Fibroblast of skin of right biceps (primary cell): ENCODE results near the gene HORMAD2.

ENCODE experiments used
- DNase-seq: peaks from one replicate; pipeline ENCODE4 v3.0.0-alpha.2; 2013

The HORMAD2 gene

GRCh38 chr22:30171008-30171407 lies 90.7 kb downstream of the HORMAD2 start:
- DNase-seq, result no peak

DNA sequence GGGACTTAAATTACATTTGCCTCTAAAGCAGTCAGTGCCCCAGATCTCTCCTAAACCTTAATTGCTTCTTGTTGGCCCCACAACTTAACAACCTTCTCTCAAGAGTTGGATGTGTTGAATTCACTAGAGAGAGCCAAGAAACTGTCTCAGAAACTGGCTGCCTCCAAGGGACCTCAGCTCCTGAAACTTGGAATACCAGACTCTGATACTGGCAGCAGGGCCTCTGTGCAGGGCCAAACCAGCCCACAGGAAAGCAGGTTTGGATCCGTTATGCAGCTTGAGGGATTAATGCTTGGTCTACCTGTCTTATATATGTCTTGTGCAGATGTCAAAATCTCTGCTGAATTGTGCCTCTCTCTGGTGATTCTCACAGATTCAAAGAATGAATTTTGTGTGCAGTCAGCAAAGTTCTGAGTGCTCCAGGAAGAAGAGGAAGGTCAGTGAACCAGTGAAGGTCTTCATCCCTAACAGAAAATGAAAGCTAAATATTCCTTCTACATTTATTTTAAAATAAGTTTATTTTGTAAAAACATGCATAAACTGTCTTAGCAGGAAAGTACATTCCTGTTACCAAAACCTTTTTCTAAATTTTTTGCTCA lies 95.5 kb downstream of the HORMAD2 start:
- DNase-seq, result no peak

DNA sequence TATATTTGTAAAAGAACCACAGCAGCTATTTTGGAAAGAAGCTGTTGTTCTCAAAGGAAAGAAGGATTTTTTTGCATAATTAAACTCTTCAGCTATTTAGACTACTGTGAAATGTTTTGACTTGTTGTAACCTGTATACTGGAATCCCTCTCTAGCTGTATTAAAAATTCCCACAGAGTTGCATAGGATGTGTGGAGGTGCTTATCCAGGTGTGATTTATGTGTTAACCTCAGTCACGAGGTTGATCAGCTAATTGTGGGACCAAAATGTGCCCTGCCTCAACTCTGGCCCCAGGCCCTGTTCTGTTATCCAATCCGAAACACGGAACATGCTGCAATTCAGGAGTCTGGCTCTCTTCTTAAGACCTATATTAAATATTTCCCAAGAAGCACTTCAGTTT lies 96.2 kb downstream of the HORMAD2 start:
- no peak for DNase-seq

- no peak for DNase-seq
Measured at GRCh38 chr22:30178181-30179126, 98.2 kb downstream of the HORMAD2 start.

DNA sequence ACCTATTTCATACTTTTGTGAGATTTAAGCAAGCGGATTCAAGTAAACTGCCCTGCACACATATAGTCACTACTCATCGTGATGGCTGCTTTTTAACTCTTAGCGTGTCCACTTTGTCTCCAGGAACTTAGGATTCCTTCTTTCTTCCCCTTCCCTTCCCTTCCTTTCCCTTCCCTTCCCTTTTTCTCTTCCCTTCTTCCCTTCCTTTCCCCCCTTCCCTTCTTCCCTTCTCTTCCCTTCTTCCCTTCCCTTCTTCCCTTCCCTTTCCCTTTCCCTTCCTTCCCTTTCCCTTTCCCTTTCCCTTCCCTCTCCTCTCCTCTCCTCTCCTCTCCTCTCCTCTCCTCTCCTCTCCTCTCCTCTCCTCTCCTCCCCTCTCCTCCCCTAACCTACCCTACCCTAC lies 100.4 kb downstream of the HORMAD2 start:
- no peak for DNase-seq

DNA sequence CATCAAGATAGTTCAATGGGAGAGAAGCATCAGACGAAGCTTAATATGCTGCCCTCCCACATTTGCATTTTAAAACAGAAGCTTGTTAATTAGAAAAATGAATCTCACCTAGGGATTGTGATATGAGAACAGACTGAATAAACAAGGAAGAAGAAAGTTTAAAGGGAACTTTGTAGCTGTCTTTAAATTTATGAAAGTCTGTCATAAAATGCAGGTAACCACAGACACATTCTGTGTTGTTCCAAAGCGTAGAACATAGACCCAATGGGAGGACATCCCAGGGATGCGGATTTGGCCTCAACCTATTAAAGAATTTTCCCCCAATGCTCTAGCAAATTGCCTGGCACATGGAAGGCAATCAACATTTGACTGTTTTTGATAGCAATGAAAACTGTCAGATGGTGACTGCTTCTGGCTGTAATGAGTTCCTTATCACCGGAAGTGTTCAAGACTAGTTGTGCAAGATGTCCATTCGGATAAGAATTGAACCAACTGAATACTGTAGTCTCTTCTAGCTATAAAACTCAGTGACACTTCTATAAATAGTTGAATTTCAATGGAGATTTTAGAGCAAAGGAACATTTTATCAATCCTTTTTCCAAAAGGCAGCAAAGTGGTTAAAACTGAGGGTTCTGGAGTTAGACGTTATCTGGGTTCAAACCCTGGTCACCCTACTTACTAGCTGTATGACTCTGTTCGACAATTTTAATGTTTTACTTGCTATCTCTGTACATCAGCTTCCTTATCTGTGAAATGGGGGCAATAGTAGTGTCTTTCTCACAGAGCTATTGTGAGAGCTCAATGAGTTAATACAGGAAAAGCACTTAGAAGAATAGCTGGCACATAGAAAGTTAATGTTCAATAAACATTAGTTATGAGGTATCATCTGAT lies 101.4 kb downstream of the HORMAD2 start:
- DNase-seq, result no peak

DNA sequence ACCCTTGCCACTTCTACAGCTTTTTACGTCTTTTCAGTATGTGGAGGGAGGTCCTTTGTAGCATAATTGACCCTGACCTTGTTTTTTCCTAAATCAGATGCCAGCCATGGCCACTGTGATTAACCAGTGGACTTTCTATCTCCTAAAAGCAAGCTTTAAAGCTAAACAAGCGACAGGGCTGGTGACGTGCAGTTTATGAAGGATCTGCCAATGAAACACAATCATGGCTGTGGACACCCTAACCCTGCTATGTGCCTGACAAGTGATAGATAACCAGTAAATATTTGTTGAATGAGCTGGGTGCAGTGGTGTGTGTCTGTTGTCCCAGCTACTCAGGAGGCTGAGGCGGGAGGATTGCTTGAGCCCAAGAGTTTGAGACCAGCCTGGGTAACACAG lies 102.1 kb downstream of the HORMAD2 start:
- no peak for DNase-seq

- no peak for DNase-seq
Measured at GRCh38 chr22:30182815-30183214, 102.6 kb downstream of the HORMAD2 start.

DNA sequence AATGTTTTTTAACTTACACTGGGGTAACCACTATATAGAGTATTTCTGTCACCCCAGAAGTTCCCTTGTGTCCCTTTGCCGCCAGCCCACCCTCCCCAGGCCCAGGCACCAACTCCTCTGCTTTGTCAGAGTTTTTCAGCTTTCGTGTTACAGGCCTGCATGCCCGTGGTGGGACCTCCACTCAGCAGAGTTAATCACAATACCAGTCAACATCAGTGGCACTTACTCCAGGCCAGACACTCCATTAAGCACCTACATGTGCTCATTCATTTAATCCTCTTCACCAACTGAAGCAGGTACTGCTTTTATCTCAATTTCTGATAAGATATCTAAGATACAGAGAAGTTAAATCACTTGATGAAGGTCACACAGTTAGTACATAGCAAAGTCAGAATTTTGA lies 103.0 kb downstream of the HORMAD2 start:
- no peak for DNase-seq

GRCh38 chr22:30183861-30184278 lies 103.6 kb downstream of the HORMAD2 start:
- peak; percentile 83 for DNase-seq

DNA sequence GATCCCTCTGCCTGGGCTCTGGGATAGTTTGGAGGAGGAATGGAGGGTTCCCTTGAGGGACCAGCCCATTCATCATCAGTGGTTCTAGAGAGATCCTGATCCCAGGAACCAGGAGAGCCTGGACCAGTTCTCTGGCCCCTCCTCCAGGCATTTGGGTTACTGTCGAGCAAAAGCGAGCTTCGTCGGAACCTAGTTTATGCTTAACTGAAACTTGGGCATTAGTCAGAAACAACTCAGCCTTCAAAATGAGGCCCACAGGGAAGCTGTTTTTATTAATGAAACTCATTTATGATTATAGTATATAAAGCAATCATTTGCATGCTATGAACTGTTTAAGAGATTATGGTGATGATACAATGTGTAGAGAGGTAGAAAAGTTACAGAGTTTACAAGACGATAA lies 104.9 kb downstream of the HORMAD2 start:
- DNase-seq, result no peak

GRCh38 chr22:30185549-30185948 lies 105.3 kb downstream of the HORMAD2 start:
- no peak for DNase-seq

- no peak for DNase-seq
Measured at GRCh38 chr22:30186041-30186440, 105.8 kb downstream of the HORMAD2 start.

DNA sequence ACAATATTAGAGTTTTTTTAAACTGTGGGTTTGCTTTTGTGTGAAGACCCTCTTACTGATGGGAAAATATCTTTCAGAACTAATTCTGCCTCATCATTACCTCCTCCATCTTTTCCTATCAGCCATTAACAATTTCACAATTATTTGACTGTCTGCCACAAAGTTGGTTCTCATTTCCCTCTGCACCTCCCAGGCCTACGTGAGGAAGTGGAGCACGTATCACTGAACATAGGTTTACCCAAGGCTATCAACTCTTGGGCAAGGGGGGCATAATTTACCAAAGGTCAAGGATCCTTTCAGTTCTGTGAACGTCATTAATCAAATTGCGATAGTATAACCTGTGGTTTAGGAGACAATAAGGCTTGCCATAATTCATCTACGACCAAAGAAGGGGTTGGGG lies 106.2 kb downstream of the HORMAD2 start:
- no peak for DNase-seq

DNA sequence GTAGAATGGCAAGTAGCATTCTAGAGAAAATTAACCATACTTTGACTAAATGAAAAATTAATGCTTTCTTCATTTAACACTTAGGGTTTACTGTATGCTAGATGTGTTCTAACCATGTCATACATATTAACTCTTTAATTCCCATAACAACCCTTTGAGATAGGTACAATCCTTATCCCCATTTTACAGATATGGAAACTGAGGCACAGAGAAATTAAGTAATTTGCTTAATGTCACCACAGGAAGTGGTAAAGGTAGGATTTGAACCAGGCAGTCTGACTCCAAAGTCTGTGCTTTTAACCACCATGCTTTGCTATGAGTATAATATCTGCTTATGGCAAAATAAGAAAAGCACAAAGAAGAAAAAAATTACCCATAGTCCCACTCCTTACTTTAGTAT lies 106.8 kb downstream of the HORMAD2 start:
- no peak for DNase-seq

DNA sequence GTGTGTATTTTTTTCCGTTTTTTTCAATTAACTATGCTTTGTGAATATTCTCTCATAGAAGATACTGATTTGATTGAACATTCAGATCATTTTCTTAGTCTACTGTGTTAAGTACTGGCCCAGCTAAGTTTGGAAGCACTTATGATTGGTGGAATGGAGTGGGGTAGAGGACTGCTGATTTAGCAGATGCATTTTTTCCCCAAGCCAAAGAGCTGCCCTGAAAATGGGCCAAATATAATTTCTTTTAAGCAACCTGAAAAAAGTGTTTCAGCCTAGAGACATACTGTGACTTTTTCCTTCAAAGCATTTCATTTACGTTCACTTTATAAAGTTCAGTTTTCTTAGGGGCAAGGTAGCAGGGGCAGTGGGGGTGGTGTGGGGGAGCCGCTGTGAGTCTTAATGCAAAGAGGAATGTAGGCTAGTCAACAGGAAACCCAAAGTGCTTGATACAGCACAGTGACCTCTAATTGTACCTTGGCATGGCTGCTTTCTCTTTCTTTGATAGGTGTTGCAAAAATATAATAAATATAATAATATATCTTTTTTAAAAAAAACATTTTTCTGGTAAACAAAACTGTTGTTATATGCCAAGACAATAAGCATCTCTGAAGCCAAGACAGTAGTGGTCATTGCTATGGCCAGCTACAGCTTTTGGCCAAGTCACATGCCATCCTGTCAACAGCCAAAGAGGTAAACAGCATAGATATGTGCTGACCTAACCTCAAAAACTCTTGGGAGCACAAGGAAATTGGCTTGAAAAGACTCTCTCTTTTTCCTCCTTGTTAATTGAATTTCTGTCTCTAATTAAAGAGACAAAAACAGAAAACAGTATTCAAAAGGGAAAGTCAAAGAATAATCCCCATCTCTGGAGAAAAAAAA lies 107.5 kb downstream of the HORMAD2 start:
- DNase-seq, result no peak

GRCh38 chr22:30188911-30189310 lies 108.6 kb downstream of the HORMAD2 start:
- DNase-seq, result no peak

DNA sequence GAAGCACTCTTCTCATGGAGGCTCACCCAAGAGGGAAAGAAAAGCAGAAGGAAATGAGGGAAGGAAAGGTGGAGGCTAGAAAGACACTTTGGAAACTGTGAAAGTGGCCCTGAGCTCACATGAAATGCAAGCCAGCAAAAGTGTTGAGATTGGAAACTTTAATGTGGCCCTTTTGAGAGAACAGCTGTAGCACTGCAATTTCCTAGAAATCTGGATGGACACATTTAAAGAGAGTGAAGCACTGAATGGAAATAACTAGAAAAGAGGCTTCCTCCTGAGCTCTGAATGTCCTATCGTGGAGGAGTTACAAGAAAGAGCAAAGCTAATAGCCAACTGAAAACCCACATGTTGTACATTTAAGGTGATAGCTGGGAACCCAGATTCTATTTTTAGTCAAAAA lies 110.3 kb downstream of the HORMAD2 start:
- no peak for DNase-seq

GRCh38 chr22:30191040-30191701 lies 110.9 kb downstream of the HORMAD2 start:
- peak; percentile 82 for DNase-seq

- DNase-seq, result no peak
Measured at GRCh38 chr22:30192427-30192826, 112.2 kb downstream of the HORMAD2 start.

GRCh38 chr22:30193031-30193775 lies 112.9 kb downstream of the HORMAD2 start:
- DNase-seq, result no peak
